ENCODE data around the gene TRABD2B.

The TRABD2B gene

DNA sequence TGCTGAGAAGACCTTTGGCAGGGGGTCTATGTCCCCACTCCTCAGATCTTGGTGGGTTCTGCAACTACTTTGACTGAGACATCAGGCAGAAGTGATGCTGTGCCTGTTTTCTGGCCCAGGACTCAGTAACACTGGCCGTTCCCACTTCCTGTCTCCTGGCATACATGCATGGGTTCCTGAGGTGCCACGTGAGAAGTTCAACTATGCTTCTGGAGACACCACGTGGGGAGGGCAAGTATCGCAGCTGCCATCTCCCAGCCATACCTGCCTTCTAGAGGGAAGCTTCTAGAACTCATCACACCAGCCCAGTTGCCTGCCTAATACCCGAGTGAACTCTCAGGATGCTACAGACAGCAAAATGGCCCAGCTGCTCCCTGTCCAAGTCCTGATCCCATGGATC lies 65.8 kb downstream of the TRABD2B start:
- peak; percentile 30 to 38 for DNase-seq

GRCh38 chr1:47930210-47930840 lies 66.9 kb downstream of the TRABD2B start:
- no peak for DNase-seq

GRCh38 chr1:47927165-47927564 lies 70.0 kb downstream of the TRABD2B start:
- DNase-seq: no peak

- DNase-seq: no peak
These were observed 70.7 kb downstream of the TRABD2B start for GRCh38 chr1:47926461-47926999.

DNA sequence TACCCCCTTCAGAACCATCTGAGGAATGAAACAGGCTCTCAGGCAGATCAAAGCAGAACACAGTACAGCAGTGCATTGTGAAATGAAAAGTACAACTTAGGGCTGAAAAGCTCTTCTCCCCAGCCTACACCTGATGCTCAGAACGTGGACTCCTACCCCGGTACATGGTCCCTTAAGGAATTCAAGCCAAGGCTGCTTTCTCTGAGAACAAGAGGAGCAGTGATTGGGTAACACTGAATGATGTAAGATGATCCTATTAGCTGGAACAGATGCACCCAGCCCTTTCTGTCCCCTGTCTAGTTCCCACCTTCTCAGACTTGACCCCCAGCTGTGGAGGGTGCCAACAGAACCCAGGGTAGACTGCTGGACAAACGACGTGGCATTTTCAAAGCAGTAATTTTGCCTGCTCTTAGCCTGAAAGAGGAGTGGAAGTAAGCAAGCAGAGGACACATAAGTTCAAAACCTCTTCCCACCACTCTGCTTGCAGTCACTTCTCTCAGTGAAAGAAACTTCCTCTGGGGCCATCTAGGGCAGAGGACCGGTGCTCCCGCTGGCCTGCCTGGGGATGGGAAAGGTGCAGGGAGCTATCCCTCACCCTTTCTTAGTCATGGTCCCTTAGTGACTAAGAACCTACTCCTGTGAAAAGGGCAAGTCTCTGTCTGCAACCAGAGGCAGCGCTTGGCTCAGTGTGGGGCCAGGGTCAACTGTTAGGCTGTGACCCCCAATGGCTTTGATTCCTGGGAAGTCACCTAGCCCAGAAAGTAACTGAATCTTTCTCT lies 72.7 kb downstream of the TRABD2B start:
- DNase-seq: peak in 1 of 2 experiments; percentile 18

DNA sequence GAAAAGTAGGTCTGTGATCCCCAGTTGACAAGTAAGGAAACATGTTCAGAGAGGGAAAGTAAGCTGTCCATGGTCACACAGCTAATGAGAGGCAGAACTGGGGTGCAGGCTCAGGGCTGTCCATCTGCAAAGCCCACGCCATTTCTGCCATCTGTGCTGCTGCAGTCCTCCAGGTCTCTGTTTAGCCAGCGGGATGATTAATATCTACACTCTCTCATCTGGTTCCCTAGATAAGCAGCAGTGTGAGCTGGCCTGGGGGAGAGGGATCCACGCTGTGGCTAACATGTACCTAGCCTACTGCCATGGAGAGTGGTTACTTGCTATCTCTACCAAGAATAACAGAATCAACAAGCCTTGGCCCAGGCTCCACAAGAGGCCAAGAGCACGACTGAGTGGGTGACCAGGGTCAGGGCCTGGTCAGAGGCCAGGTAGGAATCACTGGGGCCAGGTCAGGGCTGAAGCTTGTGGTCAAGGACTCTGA lies 75.2 kb downstream of the TRABD2B start:
- peak in 1 of 2 experiments; percentile 8 for DNase-seq

GRCh38 chr1:47919113-47919833 lies 77.9 kb downstream of the TRABD2B start:
- no peak for DNase-seq

GRCh38 chr1:47918257-47918867 lies 78.8 kb downstream of the TRABD2B start:
- no peak for DNase-seq

DNA sequence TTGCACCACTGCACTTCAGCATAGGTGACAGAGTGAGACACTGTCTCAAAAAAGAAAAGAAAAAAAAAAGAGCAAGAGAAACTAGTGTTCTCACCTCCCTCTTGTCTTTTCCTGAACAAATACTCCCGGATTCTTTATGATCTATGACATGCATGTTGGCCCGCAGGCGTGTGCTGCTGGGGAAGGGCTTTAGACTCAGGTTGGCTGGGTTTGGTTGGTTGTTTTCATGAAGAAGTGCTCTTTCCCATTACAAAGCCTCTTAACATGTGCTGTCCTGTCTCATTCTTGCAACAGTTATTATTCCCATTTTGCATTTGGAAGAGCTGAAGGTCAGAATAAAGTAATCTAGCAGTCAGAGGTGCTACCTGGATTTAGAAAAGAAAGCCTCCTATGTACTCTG lies 79.5 kb downstream of the TRABD2B start:
- DNase-seq: no peak

DNA sequence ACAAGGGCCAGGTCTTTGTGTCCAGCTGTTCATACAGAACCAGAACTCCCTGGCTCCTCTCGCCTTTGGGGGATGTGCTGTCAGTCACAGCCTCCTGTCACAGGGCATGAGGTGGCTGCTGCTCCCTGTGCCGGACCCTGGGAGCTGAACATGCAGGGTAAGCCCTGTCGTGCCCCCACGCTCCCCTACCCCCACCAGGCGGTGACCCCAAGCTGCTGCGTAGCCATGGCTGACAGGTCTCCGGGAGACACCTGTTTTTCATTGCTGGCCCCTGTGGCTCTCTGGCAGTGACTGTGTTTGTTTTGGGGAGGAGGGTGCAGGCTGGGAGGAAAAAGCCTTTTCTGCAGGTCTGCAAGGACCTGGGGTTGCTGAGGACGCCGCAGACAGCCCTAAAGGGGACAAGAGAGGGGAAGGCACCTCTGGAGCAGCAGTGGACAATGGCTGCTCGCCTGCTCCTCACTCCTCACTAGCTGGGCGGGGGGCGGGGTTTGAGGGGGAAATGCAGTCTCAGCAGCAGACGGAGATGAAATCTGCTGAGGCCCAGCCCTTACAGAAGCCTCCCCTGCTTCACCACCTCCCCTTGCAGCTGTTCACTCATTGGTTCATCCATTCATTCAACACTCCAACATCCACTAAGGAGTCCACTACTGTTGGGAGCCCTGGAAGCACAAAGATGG lies 81.4 kb downstream of the TRABD2B start:
- DNase-seq: peak; percentile 69 to 86

DNA sequence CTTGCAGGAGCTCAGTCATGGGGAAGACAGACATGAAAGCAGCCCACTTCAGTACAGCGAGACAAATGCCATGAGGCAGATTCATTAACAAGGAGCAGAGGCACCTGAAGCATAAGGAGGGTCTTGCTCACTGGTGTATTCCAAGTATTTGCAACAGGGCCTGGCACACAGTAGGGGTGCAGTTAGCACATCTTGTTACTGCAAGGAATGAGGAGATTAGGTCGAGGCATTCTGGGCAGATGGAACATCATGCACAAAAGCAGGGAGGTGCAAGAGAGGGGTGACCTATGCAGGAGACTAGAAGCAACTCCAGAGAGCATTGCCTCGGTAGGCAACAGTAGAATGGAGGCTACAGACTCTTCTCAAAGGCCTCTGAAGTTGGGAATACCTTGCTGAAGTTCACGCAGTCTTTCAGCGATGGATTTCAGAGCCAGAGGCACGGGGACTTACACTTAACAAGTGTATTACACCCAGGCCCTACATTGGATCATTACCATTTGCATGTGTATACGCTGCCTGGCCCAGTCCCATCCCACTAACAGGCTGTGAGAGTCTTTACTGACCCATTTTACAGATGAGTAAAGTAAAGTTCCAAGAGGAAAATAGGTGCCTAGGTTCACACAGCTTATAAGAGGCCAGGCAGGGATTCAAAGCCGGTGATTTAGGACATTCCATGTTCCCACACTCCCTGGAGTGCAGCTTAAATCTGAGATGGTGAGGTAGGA lies 82.1 kb downstream of the TRABD2B start:
- no peak for DNase-seq

- DNase-seq: no peak
These were observed 82.8 kb downstream of the TRABD2B start for GRCh38 chr1:47914218-47914938.

DNA sequence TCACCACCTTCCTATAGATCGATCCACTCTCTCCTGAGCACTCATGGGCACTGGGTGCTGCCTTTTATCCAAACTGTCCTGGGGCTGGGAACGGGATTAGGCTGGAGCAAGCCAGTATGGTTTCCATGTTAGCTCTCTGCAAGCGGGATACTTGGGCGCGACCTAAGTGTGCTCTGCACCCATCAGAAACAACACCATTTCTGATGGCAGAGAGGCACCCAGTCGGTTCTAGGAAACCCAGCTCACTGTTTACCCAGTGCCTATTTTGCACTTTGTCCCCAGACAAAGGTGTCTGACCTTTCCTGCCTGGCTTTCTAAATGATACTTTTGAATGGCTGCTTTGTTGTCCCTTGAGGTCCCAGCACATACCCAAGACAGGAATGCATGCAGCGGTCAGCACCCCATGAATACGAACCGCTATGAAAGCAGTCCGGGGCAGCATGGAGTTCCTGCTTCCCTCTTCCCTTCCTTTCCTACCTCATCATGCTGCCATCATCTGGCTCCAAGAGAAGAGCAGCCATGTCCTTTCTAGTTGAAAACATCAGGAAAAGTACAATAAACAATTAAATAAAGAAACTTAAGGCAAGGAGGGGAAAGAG lies 83.9 kb downstream of the TRABD2B start:
- DNase-seq: no peak

DNA sequence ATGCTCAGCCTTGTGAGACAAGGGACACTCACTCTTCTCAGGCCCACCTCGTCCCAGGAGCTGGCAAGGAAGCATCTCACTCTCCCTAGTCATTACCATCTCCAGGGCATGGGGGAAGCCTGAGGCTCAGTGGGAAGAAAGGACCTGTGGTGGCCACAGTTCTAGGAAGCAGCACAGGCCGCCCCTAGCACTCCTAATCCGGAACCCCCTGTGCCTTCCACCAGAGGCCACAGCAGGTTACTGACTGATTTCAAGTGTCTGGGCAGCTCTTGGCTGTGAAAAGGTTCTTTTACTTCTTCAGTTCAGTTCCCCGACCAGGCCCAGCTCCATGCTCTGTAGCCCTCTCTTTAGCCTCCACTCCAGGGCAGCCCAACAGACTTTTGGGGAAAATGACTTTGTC lies 84.4 kb downstream of the TRABD2B start:
- no peak for DNase-seq

- DNase-seq: no peak
These were observed 85.3 kb downstream of the TRABD2B start for GRCh38 chr1:47911892-47912291.

DNA sequence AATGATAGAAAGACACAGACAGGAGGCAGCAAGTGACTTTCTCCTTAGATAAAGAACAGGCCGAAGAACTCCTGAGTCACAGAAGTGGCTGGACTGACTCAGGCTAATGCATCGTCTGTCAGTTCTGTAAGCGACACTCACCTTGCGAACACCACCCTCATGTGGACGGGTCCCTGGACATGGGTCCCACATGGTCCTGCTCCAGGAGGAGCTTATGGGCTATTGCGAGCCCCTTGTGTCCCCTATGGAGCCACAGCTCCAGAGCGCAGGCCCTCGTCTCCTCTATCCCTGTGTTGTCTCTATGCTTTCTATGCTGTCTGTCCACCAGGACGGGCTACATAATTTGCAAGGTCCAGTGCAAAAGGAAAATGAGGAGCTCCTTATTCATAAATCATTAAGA lies 85.8 kb downstream of the TRABD2B start:
- no peak for DNase-seq

GRCh38 chr1:47908258-47908657 lies 88.9 kb downstream of the TRABD2B start:
- DNase-seq: no peak

GRCh38 chr1:47907177-47907528 lies 90.0 kb downstream of the TRABD2B start:
- DNase-seq: no peak

DNA sequence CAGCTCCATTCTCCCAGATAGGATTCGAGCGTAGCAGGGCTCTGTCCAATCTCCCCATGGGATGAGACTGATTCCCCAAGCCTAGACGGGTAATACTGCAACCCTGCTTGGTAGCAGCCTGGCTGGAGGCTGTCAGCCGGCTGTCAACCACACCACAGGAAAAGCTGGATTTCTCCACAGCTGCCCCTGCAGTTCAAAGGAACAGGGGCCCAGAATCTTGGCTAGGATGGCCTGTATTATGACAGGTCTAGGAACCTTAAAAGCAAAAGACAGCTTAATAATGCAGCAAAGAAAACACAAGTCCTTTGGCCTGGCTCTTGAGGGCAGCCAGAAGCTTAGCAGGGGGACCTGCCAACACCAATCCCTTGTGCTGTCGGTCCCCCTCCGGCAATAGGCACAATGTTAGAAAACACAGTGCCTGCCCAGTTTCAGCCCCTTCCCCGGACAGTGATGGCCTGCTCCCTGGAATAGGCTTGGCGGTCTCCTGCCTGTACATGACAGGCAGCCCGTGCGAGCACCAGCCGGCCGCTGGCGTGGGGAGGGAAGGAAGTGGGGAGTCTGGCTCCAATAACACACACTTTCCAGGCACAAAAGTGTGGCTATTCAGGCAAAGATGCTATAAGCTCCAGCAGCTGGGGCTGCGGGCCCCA lies 90.5 kb downstream of the TRABD2B start:
- DNase-seq: no peak

DNA sequence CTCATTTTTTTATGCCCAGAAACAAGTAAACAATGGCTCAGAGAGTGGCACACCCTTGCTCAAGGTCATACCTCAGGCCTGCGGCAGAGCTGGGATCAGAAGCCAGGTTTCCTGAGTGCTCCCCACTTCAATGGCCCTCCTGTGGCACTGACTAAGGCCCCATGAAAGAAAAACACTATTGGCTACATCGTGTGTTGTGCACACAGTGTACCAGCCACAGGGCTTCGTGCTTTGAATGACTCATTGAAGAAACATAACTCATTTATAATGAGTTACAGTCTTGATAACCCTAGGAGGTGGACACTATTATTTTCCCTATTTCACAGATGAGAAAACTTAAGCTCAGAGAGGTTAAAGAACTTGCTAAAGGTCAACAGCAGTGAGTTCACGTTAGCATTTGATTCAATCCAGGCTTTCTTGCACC lies 91.2 kb downstream of the TRABD2B start:
- no peak for DNase-seq

All from NCI-H524 (cell line).